Mucosa of descending colon (tissue), 3 donors: ENCODE measurements around the gene F12. TPM values are rescaled to one million over a fixed set of nuclear protein-coding genes. Genes with fewer than 3 reads are reported as not detected.
A peak's percentile ranks its signal among the peaks of the same experiment; 100 is the strongest.

Experiments used
- ATAC-seq: fragments of 200-7000 bp; cut with Tn5 transposase; one replicate; pipeline ENCODE4 v1.9.1; 2020; ENCODE audit warnings: mild to moderate bottlenecking, moderate library complexity
- DNase-seq, 3 donors: peaks; one replicate each; pipeline ENCODE4 v3.0.0-alpha.2; 2020
- H3K36me3 ChIP-seq: fragments of 200-600 bp; one replicate; pipeline ENCODE4 v1.8.0; 2021; ENCODE audit warnings: low read depth, mild to moderate bottlenecking
- H3K4me1 ChIP-seq: fragments of 200-600 bp; one replicate; pipeline ENCODE4 v1.8.0; 2021; ENCODE audit warnings: low read depth, mild to moderate bottlenecking
- H3K4me3 ChIP-seq: fragments of 200-600 bp; one replicate; pipeline ENCODE4 v1.8.0; 2021; ENCODE audit warnings: mild to moderate bottlenecking
- H3K9me3 ChIP-seq: fragments of 200-600 bp; one replicate; pipeline ENCODE4 v1.8.0; 2021; ENCODE audit warnings: mild to moderate bottlenecking
- CTCF ChIP-seq: fragments of 200-600 bp; IDR thresholded peaks from one replicate; pipeline ENCODE4 v1.8.0; 2022; ENCODE audit warnings: antibody characterized with exemption, mild to moderate bottlenecking
- intact Hi-C, 2 donors: fragments of 100-400 bp; cut with DNase I in 1 of 2; cut with micrococcal nuclease in 1 of 2; formaldehyde crosslinking; loops; one replicate each; pipeline versions ENCODE4 v1.11.0 to v1.11.1; 2022; cut with DNase I, micrococcal nuclease
- total RNA-seq, 3 donors: library from RNA; stranded (reverse); fragmentation: NEBNext Ultra II Directional in 2 of 3; extraction: Animal tissue kit (Norgen Biotek cat#: 25700) in 2 of 3; gene quantifications; one replicate each; pipeline versions ENCODE4 v1.2.1 to v1.2.4, GENCODE V29; 2021 to 2023
- donor health status: DM: no; HTN: no; CAD: no; lungs with moderate emphysema.
- donor health status: DM: no; HTN: no; CAD: no.
- donor health status: DM: no; HTN: yes; CAD: no.

F12 gene
- total RNA-seq, 3 donors from 2014 or later, result 3.0 to 9.2 (median 7.0) TPM

GRCh38 chr5:177431317-177432142 lies 22.2 kb upstream of the F12 start:
- DNase-seq (peak; percentile 63 to 93 (median 76)), ATAC-seq (peak; percentile 57)
- H3K36me3 ChIP-seq, result no peaks in the 10 kb centered on the region
- H3K4me1 ChIP-seq, result peaks cover 25% of the 10 kb centered on the region
- intact Hi-C loops, result no loop called here
- no peaks in the 10 kb centered on the region for H3K9me3 ChIP-seq
- H3K4me3 ChIP-seq, result no peak overlapping the region
- TF ChIP-seq CTCF, result no peak

- no peak for ATAC-seq
- Histone ChIP-seq H3K4me1 (peaks cover 25% of the 10 kb centered on the region), H3K36me3 (peaks cover 5% of the 10 kb centered on the region)
Observed at GRCh38 chr5:177430972-177431316, 21.6 kb upstream of the F12 start.

GRCh38 chr5:177430140-177430951 lies 21.0 kb upstream of the F12 start:
- Histone ChIP-seq H3K4me1 (peaks cover 29% of the 10 kb centered on the region), H3K36me3 (peaks cover 7% of the 10 kb centered on the region), H3K9me3 (no peaks in the 10 kb centered on the region), H3K4me3 (no peak overlapping the region)
- ATAC-seq (no peak), DNase-seq (peak in 1 of 3 donors; percentile 69)
- no peak for TF ChIP-seq CTCF
- intact Hi-C loops, result no loop called here

More at GRCh38 chr5:177430972-177431316, 21.6 kb upstream of the F12 start:
- H3K4me3 ChIP-seq, result no peak overlapping the region
- DNase-seq, result no peak
- H3K9me3 ChIP-seq, result no peaks in the 10 kb centered on the region
- no peak for TF ChIP-seq CTCF
- intact Hi-C loops, result no loop called here

GRCh38 chr5:177429248-177430040 lies 20.1 kb upstream of the F12 start:
- TF ChIP-seq CTCF, result no peak
- Histone ChIP-seq H3K9me3 (no peaks in the 10 kb centered on the region), H3K4me1 (peaks cover 33% of the 10 kb centered on the region), H3K36me3 (peaks cover 7% of the 10 kb centered on the region), H3K4me3 (no peak overlapping the region)
- intact Hi-C loops, result no loop called here
- peak; percentile 4 for ATAC-seq
- DNase-seq, result peak; percentile 64 to 91 (median 69)

GRCh38 chr5:177428574-177429217 lies 19.3 kb upstream of the F12 start:
- TF ChIP-seq CTCF, result no peak
- H3K4me3 ChIP-seq, result no peak overlapping the region
- no peaks in the 10 kb centered on the region for H3K9me3 ChIP-seq
- ATAC-seq, result no peak
- peaks cover 7% of the 10 kb centered on the region for H3K36me3 ChIP-seq
- DNase-seq, result no peak
- intact Hi-C loops, result no loop called here
- peaks cover 33% of the 10 kb centered on the region for H3K4me1 ChIP-seq
